ENCODE data around the gene CNKSR3.
A peak's percentile ranks its signal among the peaks of the same experiment; 100 is the strongest.

The CNKSR3 gene

GRCh38 chr6:154459513-154459912, 51.0 kb downstream of the CNKSR3 start:
- H3K27ac ChIP-seq: no peak overlapping the region
- TF ChIP-seq ZFX (IDR thresholded peaks at IDR 0.05) (no peak), CTCF (conservative IDR thresholded peaks at IDR 0.05) (no peak)

GRCh38 chr6:154458565-154459470, 51.7 kb downstream of the CNKSR3 start:
- H3K27ac ChIP-seq: no peak overlapping the region
- no peak for TF ChIP-seq CTCF (conservative IDR thresholded peaks at IDR 0.05)
- TF ChIP-seq ZFX (IDR thresholded peaks at IDR 0.05): no peak

GRCh38 chr6:154457881-154458284, 52.6 kb downstream of the CNKSR3 start:
- H3K27ac ChIP-seq: no peak overlapping the region; the same call in 1 of the 2 replicates
- TF ChIP-seq ZFX (IDR thresholded peaks at IDR 0.05): no peak
- peak; percentile 44 for TF ChIP-seq CTCF (conservative IDR thresholded peaks at IDR 0.05)

- TF ChIP-seq CTCF (conservative IDR thresholded peaks at IDR 0.05) (no peak), ZFX (IDR thresholded peaks at IDR 0.05) (no peak)
- no peak overlapping the region; the same call in 1 of the 2 replicates for H3K27ac ChIP-seq
Observed at GRCh38 chr6:154457046-154457713, 53.3 kb downstream of the CNKSR3 start.

- H3K27ac ChIP-seq: no peak overlapping the region
- no peak for TF ChIP-seq CTCF (conservative IDR thresholded peaks at IDR 0.05)
Observed at GRCh38 chr6:154453329-154453728, 57.2 kb downstream of the CNKSR3 start.

GRCh38 chr6:154450498-154450897, 60.0 kb downstream of the CNKSR3 start:
- no peak overlapping the region for H3K27ac ChIP-seq
- no peak for TF ChIP-seq CTCF (conservative IDR thresholded peaks at IDR 0.05)

GRCh38 chr6:154448448-154449096, 61.9 kb downstream of the CNKSR3 start:
- H3K27ac ChIP-seq: no peak overlapping the region
- TF ChIP-seq CTCF (conservative IDR thresholded peaks at IDR 0.05) (no peak), ZFX (IDR thresholded peaks at IDR 0.05) (no peak)

Data from C4-2B (cell line).